ENCODE results near the gene SGPP2.
A peak's percentile ranks its signal among the peaks of the same experiment; 100 is the strongest.

Gene SGPP2

DNA sequence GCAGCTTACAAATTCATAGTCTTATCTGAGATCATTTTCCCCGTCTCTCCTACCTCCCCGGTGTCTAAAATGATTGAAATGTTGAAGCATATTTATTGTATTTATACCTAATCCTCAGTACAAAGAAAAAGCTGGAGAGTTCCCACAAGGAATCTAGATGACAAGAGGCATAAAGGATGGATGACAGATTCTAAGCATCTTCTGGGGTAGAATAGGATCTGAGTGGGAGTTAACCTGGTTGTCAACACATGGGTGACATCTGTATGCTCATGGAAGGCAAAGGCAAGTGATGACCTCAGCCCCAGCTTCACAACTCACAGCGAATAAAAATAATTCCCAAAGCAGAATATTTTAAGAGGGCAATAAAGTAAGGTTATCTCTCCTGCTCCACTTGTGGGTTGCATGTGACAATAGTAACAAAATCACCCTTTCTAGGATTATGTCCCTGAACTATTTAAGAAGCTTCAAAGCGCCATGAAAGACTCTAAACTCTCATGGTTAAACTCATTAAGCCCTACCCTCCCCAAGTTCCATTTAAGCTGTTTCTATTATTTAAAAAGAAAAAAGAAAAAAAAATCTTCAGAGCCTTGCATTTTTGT is 32.2 kb downstream of the SGPP2 start:
- DNase-seq (ENCODE audit: insufficient read length, low spot score): no peak
- FAIRE-seq: no peak
- TF ChIP-seq POLR2AphosphoS5 (IDR thresholded peaks at IDR 0.05; ENCODE audit: low read depth, low read length) (no peak), SPI1 (IDR thresholded peaks at IDR 0.05; ENCODE audit: low read depth, low read length) (no peak), POU2F2 (IDR thresholded peaks at IDR 0.05; ENCODE audit: low read depth, low read length) (no peak), PAX5 (IDR thresholded peaks at IDR 0.05; ENCODE audit: insufficient read depth, low read length, severe bottlenecking) (no peak), POLR2A (IDR thresholded peaks at IDR 0.05; ENCODE audit: low read depth, low read length) (no peak), TAF1 (IDR thresholded peaks at IDR 0.05; ENCODE audit: low read depth, low read length) (no peak)

DNA sequence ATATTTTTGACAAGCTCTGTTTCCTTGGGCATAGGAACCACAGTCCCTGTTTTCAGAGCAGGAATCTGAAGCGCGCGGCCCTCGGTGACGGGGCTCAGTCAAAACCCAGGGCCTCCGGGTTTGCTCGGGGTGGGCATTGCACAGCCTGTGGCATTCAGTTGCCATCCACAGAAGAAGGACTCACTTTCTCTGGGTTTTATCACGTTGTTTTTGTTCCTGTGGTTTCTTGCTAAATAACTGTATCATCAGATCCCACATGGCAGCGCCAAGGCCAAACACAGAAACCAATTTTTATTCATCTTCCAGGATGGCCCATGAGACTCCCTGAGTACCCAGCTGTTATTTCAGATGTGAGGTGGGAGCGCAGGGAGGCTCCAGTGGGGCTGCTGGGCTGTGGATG is 35.6 kb downstream of the SGPP2 start:
- TF ChIP-seq POU2F2 (IDR thresholded peaks at IDR 0.05; ENCODE audit: low read depth, low read length) (no peak), POLR2AphosphoS5 (IDR thresholded peaks at IDR 0.05; ENCODE audit: low read depth, low read length) (no peak), PAX5 (IDR thresholded peaks at IDR 0.05; ENCODE audit: insufficient read depth, low read length, severe bottlenecking) (no peak), TAF1 (IDR thresholded peaks at IDR 0.05; ENCODE audit: low read depth, low read length) (no peak), SPI1 (IDR thresholded peaks at IDR 0.05; ENCODE audit: low read depth, low read length) (no peak), POLR2A (IDR thresholded peaks at IDR 0.05; ENCODE audit: low read depth, low read length) (no peak)
- no peak for DNase-seq (ENCODE audit: insufficient read length, low spot score)
- FAIRE-seq: no peak

DNA sequence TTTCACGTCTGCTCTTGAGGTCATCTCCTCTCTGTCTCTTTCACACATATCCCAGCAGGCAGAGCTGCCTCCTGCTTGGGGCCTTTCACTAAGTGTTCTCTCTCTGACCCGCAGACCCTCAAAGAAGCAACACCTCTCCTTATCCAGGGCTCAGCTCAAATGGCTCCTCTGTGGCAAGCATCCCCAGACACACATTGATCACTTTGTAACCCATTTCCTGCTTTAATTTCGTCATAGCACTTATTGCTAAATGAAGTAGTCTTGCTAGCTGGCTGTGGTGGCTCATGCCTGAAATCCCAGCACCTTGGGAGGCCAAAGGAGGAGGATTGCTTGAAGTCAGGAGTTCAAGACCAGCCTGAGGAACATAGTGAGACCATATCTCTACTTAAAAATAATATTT is 41.4 kb downstream of the SGPP2 start:
- TF ChIP-seq PAX5 (IDR thresholded peaks at IDR 0.05; ENCODE audit: insufficient read depth, low read length, severe bottlenecking) (no peak), SPI1 (IDR thresholded peaks at IDR 0.05; ENCODE audit: low read depth, low read length) (no peak), POLR2AphosphoS5 (IDR thresholded peaks at IDR 0.05; ENCODE audit: low read depth, low read length) (no peak), POU2F2 (IDR thresholded peaks at IDR 0.05; ENCODE audit: low read depth, low read length) (no peak), TAF1 (IDR thresholded peaks at IDR 0.05; ENCODE audit: low read depth, low read length) (no peak), POLR2A (IDR thresholded peaks at IDR 0.05; ENCODE audit: low read depth, low read length) (no peak)
- FAIRE-seq: no peak
- no peak for DNase-seq (ENCODE audit: insufficient read length, low spot score)

DNA sequence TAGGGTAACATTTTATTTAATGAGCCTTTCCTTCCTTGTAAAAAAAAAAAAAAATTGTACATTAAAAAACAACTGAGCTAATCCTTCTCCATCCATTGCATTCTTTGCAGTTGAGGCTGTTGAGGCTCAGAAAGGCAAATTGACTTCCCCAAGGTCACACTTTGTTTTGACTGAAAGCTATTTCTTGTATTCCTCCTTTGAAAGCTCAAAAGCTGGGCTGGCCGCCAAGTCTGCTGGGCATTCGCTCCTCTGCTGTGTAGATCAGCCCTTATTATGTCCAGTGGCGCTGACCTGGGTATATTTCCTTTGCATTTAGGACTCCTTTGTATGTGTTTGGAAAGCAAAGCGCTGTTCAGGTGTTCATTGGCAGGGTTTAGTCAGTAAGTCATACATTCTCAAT is 44.0 kb downstream of the SGPP2 start:
- TF ChIP-seq PAX5 (IDR thresholded peaks at IDR 0.05; ENCODE audit: insufficient read depth, low read length, severe bottlenecking) (no peak), POLR2AphosphoS5 (IDR thresholded peaks at IDR 0.05; ENCODE audit: low read depth, low read length) (no peak), TAF1 (IDR thresholded peaks at IDR 0.05; ENCODE audit: low read depth, low read length) (no peak), SPI1 (IDR thresholded peaks at IDR 0.05; ENCODE audit: low read depth, low read length) (no peak), POU2F2 (IDR thresholded peaks at IDR 0.05; ENCODE audit: low read depth, low read length) (no peak), POLR2A (IDR thresholded peaks at IDR 0.05; ENCODE audit: low read depth, low read length) (no peak)
- no peak for FAIRE-seq
- no peak for DNase-seq (ENCODE audit: insufficient read length, low spot score)

DNA sequence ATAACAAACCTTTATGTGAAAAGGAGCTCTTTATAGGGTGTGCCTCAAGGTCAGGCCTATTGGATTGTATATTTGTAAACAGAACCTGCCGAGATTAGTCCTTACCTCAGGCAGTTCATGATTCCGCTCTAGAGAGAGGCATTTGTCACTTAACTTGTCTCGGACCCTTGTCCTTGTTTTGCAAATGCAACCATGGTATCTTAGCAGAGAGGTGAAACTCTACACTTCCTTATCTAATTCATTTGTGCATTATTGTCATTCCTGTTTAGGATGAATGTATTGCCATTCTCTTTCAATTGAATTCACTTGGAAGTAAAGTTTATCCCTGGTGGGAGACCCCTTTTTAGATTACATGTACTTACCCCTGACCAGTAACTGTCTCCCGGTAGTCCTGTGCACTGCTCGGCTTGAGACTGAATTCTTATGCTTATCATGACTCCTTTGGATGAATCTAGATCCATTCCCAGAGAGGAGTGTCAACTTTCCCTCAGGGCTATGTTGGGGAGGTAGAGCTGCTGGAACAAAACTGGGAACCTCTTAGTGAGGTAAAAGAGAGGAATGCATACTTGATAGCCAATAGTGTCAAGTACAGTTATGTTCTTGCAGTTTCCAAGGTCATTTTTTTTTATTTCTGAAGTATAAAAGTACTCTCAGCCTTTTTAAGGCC is 46.6 kb downstream of the SGPP2 start:
- DNase-seq (ENCODE audit: insufficient read length, low spot score): no peak
- TF ChIP-seq TAF1 (IDR thresholded peaks at IDR 0.05; ENCODE audit: low read depth, low read length) (no peak), POLR2AphosphoS5 (IDR thresholded peaks at IDR 0.05; ENCODE audit: low read depth, low read length) (no peak), SPI1 (IDR thresholded peaks at IDR 0.05; ENCODE audit: low read depth, low read length) (no peak), POLR2A (IDR thresholded peaks at IDR 0.05; ENCODE audit: low read depth, low read length) (no peak), PAX5 (IDR thresholded peaks at IDR 0.05; ENCODE audit: insufficient read depth, low read length, severe bottlenecking) (no peak), POU2F2 (IDR thresholded peaks at IDR 0.05; ENCODE audit: low read depth, low read length) (no peak)
- FAIRE-seq: peak; percentile 5

DNA sequence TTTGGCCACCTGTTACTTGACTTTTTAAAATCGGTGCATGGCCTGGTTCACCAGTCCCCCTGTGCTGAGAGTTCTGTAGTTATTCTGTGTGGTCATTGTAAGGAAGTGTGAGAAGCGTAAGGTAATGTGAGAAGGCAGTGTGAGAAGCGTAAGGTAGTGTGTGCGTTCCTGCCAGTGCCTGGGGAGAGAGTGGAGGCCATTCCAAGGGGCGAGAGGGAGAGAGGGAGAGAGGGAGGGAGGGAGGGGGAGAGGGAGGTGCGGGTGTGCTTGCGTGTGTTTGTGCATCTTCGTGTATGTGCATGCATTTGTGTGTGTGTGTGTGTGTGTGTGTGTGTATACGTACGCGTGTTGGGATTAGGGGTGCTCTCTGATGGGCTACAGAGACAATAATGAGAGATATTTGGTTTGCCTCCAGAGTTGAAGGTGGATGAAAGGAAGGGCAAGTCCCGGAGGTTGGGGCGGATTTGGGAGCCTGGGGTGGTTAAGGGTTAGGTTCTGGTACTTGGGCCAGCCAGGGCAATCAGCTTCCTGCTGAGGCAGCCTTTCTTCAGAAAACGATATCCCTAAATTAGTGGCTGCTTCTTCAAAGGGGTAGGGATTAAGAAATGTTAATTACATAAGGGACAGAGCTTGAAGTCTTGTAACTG is 53.7 kb downstream of the SGPP2 start:
- TF ChIP-seq POU2F2 (IDR thresholded peaks at IDR 0.05; ENCODE audit: low read depth, low read length) (no peak), PAX5 (IDR thresholded peaks at IDR 0.05; ENCODE audit: insufficient read depth, low read length, severe bottlenecking) (no peak), SPI1 (IDR thresholded peaks at IDR 0.05; ENCODE audit: low read depth, low read length) (no peak), POLR2AphosphoS5 (IDR thresholded peaks at IDR 0.05; ENCODE audit: low read depth, low read length) (no peak), POLR2A (IDR thresholded peaks at IDR 0.05; ENCODE audit: low read depth, low read length) (no peak), TAF1 (IDR thresholded peaks at IDR 0.05; ENCODE audit: low read depth, low read length) (no peak)
- DNase-seq (ENCODE audit: insufficient read length, low spot score): no peak
- FAIRE-seq: peak; percentile 38

DNA sequence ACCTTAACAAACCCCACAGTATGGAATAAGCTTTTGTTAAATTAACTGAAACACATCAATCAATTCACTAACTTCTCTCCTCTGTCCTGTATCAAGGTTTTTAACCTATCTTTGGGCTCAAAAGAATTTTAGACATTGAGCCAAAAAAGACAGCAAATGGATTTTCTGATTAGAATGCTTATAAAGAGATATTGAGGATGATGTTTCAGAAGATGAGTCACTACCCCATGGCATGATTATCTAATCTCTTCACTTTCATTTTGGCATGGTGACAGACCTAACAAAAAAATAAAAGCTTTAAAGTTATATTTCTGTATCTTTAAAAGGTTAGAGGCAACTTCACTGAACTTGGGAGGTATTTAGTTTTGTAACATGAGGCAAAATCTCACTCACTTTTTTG is 55.5 kb downstream of the SGPP2 start:
- DNase-seq (ENCODE audit: insufficient read length, low spot score) (no peak), FAIRE-seq (no peak)
- no peak for TF ChIP-seq PAX5 (IDR thresholded peaks at IDR 0.05; ENCODE audit: insufficient read depth, low read length, severe bottlenecking)
- no peak for TF ChIP-seq TAF1 (IDR thresholded peaks at IDR 0.05; ENCODE audit: low read depth, low read length)
- no peak for TF ChIP-seq POU2F2 (IDR thresholded peaks at IDR 0.05; ENCODE audit: low read depth, low read length)
- TF ChIP-seq POLR2AphosphoS5 (IDR thresholded peaks at IDR 0.05; ENCODE audit: low read depth, low read length): no peak
- TF ChIP-seq POLR2A (IDR thresholded peaks at IDR 0.05; ENCODE audit: low read depth, low read length): no peak
- no peak for TF ChIP-seq SPI1 (IDR thresholded peaks at IDR 0.05; ENCODE audit: low read depth, low read length)

DNA sequence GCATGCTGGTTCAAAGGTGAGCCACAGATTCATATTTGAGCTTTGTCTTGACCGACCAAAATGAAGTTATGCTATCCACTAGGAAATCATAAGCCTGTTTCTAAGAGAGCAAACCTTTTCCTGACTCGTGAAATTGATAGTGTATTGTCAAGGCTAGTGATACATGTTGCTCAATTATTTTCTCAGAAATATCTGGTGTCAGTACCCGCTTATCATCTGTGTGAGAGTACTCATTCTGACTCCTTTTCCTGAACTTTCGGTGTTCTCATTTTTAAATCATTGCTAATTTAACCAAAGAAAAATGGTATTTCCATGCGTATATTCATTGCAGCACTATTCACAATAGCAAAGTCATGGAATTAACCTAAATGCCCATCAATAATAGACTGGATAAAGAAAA is 56.2 kb downstream of the SGPP2 start:
- no peak for DNase-seq (ENCODE audit: insufficient read length, low spot score)
- TF ChIP-seq POU2F2 (IDR thresholded peaks at IDR 0.05; ENCODE audit: low read depth, low read length) (no peak), POLR2A (IDR thresholded peaks at IDR 0.05; ENCODE audit: low read depth, low read length) (no peak), POLR2AphosphoS5 (IDR thresholded peaks at IDR 0.05; ENCODE audit: low read depth, low read length) (no peak), TAF1 (IDR thresholded peaks at IDR 0.05; ENCODE audit: low read depth, low read length) (no peak), PAX5 (IDR thresholded peaks at IDR 0.05; ENCODE audit: insufficient read depth, low read length, severe bottlenecking) (no peak), SPI1 (IDR thresholded peaks at IDR 0.05; ENCODE audit: low read depth, low read length) (no peak)

DNA sequence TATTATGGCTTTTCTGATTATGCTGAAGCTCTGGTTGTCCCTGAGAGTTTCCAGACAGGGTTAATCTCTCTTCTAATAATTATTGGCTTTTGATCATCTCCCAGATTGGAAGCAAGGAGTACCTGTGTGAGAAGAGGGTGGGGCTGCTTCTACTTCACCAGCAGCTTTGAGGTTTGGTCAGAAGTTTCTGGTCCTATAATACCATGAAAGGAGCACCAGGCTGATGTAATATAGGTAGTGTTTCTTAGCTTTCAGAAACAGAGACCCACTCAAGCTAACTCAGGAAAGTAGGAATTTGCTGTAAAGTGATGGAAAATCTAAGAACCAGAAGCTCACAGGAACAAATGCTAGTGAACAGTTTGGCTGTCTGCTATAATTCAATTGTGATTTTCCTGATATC is 57.6 kb downstream of the SGPP2 start:
- TF ChIP-seq POU2F2 (IDR thresholded peaks at IDR 0.05; ENCODE audit: low read depth, low read length): no peak
- no peak for TF ChIP-seq TAF1 (IDR thresholded peaks at IDR 0.05; ENCODE audit: low read depth, low read length)
- no peak for TF ChIP-seq POLR2AphosphoS5 (IDR thresholded peaks at IDR 0.05; ENCODE audit: low read depth, low read length)
- TF ChIP-seq POLR2A (IDR thresholded peaks at IDR 0.05; ENCODE audit: low read depth, low read length): no peak
- no peak for TF ChIP-seq SPI1 (IDR thresholded peaks at IDR 0.05; ENCODE audit: low read depth, low read length)
- TF ChIP-seq PAX5 (IDR thresholded peaks at IDR 0.05; ENCODE audit: insufficient read depth, low read length, severe bottlenecking): no peak
- DNase-seq (ENCODE audit: insufficient read length, low spot score): no peak
- no peak for FAIRE-seq

More for the DNA sequence above, 56.2 kb downstream of the SGPP2 start:
- no peak for FAIRE-seq

Measured in GM12891 (cell line).